Inflammatory macrophage (primary cell): Measurements from ENCODE around the gene REPIN1.

ENCODE experiments used
- DNase-seq, 2 donors: peaks; one replicate each; pipeline ENCODE4 v3.0.0-alpha.2; 2020 to 2022

The REPIN1 gene

DNA sequence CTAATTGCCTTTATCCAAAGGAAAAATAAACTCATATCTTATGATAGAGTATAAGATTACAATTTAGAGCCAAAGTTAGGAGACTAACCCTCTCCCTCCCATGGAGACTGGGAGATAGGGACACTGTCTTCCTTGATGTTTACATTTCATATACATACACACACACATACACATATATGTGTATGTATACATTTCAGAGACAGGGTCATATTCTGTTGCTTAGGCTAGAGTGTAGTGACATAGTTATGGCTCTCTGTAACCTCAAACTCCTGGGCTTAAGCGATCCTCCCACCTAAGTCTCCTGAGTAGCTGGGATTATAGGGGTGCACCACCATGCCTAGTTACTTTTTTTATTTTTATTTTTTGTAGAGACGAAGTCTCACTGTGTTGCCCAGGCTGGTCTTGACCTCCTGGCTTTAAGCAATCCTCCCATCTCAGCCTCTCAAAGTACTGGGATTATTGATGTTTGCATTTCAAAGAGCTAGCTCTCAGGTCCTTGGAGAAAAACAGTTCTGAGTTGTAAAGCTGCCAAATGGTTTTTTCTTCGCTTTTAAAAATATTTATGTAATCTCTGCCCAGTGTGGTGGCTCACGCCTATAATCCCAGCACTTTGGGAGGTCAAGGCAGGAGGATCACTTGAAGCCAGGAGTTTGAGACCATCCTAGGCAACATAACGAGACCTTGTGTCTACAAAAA lies 8.1 kb upstream of the REPIN1 start:
- no peak for DNase-seq

- no peak for DNase-seq
Measured at GRCh38 chr7:150361402-150361801, 7.2 kb upstream of the REPIN1 start.

- no peak for DNase-seq
Measured at GRCh38 chr7:150361807-150362621, 6.6 kb upstream of the REPIN1 start.

DNA sequence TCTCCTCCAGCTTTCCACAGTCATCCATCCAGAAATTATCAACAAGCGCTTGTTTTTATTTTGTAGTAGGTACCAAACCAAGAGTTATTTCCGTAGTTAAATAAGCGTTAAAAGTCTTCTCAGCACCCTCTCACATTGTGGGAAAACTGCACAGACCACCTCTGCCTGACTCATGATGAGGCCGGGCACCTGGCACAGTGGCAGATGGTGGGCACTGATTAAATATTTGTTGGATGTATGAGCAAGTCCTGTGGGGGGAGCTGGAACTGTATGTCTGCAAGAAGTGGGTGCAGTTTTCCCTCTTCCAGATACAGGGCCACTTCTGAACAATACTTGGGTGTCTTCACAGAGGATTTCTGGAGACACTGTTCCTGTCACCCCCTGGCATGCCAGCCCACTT lies 5.3 kb upstream of the REPIN1 start:
- no peak for DNase-seq

DNA sequence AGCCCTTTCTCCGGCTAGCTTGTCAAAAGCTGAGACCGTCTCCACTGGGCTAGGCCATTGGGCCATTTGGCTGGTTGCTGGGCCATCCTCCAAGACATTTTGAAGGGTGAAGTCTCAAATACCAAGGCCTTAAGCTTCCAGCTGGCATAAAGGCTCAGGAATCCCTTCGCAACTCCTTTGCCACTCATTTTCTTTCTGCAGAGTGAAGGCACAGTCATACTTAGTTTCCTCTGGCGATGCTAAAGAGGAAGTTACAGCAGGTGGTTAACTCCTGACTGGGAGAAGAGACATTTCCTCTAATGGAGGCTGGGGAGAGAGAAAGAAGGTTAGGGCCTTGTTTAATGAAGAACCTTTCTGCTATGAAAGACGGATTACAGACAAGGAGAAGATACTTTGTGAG lies 4.8 kb upstream of the REPIN1 start:
- peak; percentile 80 to 82 for DNase-seq

GRCh38 chr7:150365194-150365593 lies 3.4 kb upstream of the REPIN1 start:
- DNase-seq = no peak

DNA sequence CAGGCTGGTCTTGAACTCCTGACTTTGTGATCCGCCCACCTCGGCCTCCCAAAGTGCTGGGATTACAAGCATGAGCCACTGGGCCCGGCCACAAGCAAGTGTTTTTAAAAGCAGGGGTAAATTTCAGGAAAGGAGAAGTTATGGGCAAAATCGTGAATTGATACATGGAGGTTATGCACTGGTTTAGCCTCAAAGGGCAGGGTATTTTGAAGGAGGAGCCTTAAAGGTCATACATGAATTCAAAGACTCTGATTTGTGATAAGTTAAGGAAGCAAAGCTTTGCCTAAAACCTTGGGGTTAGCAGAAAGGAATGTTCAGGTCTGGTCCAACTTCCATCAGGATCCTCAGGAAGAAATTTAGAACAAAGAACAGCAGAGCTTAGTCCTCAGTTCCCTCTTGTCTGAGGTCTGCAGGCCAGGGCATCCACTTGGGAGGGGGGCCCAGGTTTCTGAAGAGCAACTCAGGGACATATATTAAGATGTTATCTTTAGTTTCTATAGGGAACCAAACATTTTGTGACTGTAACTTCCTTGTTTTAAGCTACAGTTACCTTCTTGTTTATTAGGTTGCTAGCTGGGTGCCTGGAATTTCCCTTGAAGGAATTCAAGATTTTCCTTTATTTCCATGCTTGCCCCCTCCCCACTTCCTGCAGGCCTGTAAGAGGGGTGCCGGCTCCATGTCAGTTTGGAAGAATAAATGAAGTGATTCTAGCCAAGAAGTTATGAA lies 2.8 kb upstream of the REPIN1 start:
- peak; percentile 35 to 78 for DNase-seq

DNA sequence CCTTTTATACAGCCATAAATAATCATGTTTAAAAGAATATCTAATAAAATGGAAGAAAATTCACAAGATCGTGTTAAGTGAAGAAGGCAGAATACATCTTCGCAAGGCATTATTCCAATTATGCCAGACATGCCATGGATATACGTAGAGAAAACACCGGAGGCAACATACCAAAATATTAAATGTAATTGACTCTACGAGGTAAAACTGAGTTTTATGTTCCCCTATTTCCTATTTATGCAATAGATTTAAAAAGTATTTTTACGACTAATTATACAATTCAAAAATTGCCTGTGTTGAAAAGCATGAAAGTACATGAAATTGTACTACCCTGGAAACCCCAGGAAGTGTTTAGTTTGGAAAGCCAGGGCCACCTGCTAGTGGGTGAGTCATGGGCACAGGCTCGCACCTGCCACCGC lies 936 bp upstream of the REPIN1 start:
- no peak for DNase-seq

- DNase-seq = peak; percentile 24 to 48
Measured at GRCh38 chr7:150368884-150369747, 494 bp downstream of the REPIN1 start.

DNA sequence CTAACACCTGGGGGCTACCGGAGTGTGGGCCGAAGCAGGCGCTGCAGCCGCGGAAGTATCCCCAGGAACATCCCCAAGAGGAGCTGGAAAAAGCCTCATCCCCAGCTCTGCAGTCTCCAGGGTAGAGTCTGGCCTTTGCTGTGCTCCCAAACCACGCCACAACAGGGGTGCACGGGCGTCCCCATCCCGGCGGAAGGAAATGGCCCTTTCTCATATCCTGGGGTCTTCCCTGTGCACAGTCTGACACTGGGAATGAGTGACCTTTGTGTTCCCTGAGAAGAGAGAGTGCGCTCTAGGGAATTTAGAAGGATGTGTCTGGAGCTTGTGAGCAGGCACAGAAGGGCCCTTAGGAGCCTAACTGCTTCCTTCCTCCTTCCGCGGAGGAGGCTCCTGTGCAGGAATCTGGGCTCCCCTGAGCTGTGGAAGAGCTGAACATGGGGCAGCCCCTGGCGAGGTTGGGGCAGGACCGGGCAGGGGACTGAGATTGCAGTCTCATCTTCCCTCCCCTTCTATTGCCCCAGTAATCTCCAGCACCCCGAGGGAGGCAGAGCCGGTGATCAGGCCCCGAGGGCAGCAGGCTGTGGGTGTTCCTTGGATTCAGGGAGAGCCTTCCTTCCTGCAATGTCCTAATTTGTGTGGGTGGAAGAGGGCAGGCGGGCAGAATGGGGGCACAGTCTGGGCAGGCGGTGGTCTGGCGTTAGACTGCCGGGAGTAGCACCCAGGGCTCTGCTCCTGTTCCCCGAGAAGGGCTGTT lies 1.3 kb downstream of the REPIN1 start:
- DNase-seq = no peak

GRCh38 chr7:150370612-150371071 lies 2.0 kb downstream of the REPIN1 start:
- DNase-seq = no peak

- DNase-seq = no peak
Measured at GRCh38 chr7:150371131-150371995, 2.7 kb downstream of the REPIN1 start.

DNA sequence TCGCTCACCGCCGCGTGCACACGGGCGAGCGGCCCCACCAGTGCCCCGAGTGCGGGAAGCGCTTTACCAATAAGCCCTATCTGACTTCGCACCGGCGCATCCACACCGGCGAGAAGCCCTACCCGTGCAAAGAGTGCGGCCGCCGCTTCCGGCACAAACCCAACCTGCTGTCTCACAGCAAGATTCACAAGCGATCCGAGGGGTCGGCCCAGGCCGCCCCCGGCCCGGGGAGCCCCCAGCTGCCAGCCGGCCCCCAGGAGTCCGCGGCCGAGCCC lies 3.3 kb downstream of the REPIN1 start:
- DNase-seq = no peak

DNA sequence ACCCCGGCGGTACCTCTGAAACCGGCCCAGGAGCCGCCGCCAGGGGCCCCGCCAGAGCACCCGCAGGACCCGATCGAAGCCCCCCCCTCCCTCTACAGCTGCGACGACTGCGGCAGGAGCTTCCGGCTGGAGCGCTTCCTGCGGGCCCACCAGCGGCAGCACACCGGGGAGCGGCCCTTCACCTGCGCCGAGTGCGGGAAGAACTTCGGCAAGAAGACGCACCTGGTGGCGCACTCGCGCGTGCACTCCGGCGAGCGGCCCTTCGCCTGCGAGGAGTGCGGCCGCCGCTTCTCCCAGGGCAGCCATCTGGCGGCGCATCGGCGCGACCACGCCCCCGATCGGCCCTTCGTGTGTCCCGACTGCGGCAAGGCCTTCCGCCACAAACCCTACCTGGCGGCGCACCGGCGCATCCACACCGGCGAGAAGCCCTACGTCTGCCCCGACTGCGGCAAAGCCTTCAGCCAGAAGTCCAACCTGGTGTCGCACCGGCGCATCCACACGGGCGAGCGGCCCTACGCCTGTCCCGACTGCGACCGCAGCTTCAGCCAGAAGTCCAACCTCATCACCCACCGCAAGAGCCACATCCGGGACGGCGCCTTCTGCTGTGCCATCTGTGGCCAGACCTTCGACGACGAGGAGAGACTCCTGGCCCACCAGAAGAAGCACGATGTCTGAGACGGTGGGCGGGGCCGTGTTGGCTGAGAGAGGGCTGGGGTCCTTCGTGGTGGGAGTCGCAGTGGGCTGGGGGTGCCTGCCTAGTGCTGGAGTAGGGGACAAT lies 3.8 kb downstream of the REPIN1 start:
- no peak for DNase-seq

DNA sequence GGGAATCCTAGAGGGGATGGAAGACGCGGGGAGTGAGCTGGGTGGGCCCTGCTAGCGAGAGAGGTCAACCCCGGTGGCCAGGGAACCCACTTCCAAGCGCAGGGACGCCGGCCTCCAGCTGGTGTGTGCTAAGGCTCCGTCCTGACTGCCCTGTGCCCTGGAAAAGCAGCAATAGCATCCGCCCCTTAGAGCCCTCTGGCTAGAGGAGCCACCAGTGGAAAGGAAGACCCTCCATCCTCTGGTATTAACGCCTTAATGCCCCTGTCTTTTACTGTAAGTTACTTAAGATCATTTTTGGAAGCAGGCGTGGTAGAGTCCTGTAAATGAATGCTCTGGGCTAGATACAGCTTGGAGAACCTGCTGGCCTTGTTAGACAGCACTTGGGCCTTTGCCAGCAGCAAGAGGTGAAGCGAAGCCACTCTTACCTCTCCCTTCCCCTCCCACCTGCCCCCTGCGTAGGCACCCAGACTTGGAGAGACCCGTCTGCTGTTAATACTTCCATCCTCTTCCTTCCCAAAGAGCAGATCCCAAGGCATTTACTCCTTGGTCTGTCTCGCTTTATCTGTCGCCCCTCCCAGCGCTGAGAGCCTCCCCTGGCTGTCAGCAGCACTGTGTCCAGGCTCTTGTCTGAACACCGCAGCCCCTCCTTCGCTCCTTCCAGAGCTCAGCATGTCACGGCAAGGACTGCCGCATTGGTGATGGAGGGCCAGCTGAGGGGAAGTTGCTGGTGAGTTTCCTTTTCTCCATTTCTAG lies 4.6 kb downstream of the REPIN1 start:
- DNase-seq = no peak

GRCh38 chr7:150374026-150374425 lies 5.4 kb downstream of the REPIN1 start:
- DNase-seq = no peak

- DNase-seq = no peak
Measured at GRCh38 chr7:150374472-150374871, 5.8 kb downstream of the REPIN1 start.

DNA sequence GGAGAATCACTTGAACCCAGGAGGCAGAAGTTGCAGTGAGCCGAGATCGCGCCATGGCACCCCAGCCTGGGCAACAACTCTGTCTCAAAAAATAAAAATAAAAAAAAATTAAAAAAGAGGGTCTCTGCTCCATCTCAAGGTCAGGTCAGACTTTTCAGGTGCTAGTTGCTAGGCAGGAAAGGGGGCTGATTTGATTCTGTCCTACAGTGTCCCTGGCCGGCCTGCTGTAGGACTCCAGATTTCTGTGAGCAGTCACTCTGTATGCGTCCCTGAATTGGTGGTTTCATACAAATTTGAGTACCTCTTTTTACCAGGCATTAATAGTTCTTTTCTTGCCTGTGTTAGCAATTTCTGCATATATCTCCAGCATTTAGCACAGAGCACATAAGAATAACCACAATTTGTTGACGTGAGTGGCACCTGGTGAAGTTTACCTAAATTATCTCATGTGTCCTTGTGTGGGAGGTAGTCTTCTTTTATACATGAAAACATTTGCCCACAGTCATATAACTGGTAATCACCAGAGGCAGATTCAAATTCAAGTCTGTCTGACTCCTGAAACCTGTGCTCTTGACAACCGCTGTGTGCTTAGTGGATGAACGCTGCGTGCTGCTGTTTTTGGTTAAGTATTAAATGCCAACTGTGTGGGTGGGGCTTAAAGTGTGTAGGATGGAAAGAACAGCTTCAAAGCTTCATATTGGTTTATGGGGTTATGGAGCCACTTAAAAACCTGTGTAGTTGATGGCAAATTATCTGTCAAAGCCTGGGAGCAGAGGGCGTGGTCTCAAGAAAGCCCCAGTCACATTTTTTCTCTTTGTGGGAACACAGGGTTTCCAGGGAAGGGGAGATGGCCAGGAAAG lies 7.3 kb downstream of the REPIN1 start:
- DNase-seq = no peak
